SU-DHL-6 (cell line): ENCODE results near the gene NAA60.

Experiments used
- H2AFZ ChIP-seq: fragments of 200-600 bp; sonication (generic); 2 replicates; pipeline ENCODE4 v1.6.1; 2014; ENCODE audit warnings: low read depth, mild to moderate bottlenecking, moderate library complexity, mixed read lengths, antibody characterized with exemption, low read length; ENCODE audit not compliant: severe bottlenecking
- H3F3A ChIP-seq: fragments of 200-600 bp; shearing (Covaris generic); 2 replicates; pipeline ENCODE4 v1.6.0; 2016; ENCODE audit warnings: antibody characterized with exemption, mild to moderate bottlenecking; ENCODE audit not compliant: insufficient read depth
- H3K27ac ChIP-seq: fragments of 200-600 bp; sonication (generic); 2 replicates; pipeline ENCODE4 v1.5.1; 2016; ENCODE audit warnings: low read depth, mild to moderate bottlenecking, low read length, moderate library complexity, mixed read lengths
- H3K27me3 ChIP-seq: fragments of 200-600 bp; sonication (generic), shearing (Covaris generic); 2 replicates; pipeline ENCODE4 v1.6.0; 2014; ENCODE audit warnings: mild to moderate bottlenecking, low read length
- H3K36me3 ChIP-seq: fragments of 200-600 bp; sonication (generic); 2 replicates; pipeline ENCODE4 v1.6.1; 2014; ENCODE audit warnings: mild to moderate bottlenecking, low read length, mixed read lengths
- H3K4me2 ChIP-seq: fragments of 300-600, 200-600 bp; shearing (Covaris generic), sonication (generic); 2 replicates; pipeline ENCODE4 v1.6.0; 2014; ENCODE audit warnings: low read length, low read depth, mild to moderate bottlenecking; ENCODE audit not compliant: poor library complexity, severe bottlenecking
- H3K4me3 ChIP-seq: fragments of 200-600 bp; sonication (generic); 2 replicates; pipeline ENCODE4 v1.5.1; 2014; ENCODE audit warnings: antibody characterized with exemption, low read length, mild to moderate bottlenecking, mixed read lengths; ENCODE audit not compliant: insufficient read depth, poor library complexity, severe bottlenecking
- H3K79me2 ChIP-seq: fragments of 200-600 bp; sonication (generic); 2 replicates; pipeline ENCODE4 v1.6.1; 2014; ENCODE audit warnings: mild to moderate bottlenecking, low read length, moderate library complexity; ENCODE audit not compliant: insufficient read depth
- H3K9ac ChIP-seq: fragments of 200-600 bp; sonication (generic); 2 replicates; pipeline ENCODE4 v1.7.0; 2014; ENCODE audit warnings: mild to moderate bottlenecking, low read length
- H3K9me2 ChIP-seq: fragments of 200-600 bp; sonication (generic); replicated peaks from 2 replicates; pipeline ENCODE4 v1.6.1; 2014; ENCODE audit warnings: low read length; ENCODE audit not compliant: insufficient read depth
- H3K9me3 ChIP-seq: fragments of 200-600 bp; sonication (generic); 2 replicates; pipeline ENCODE4 v1.6.1; 2014; ENCODE audit warnings: low read length, mixed read lengths; ENCODE audit not compliant: insufficient read depth
- H4K20me1 ChIP-seq: fragments of 200-600 bp; sonication (generic); 2 replicates; pipeline ENCODE4 v1.6.1; 2014; ENCODE audit warnings: low read depth, mild to moderate bottlenecking, antibody characterized with exemption, low read length, moderate library complexity, mixed read lengths
- EZH2phosphoT487 ChIP-seq: fragments of 200-600 bp; sonication (generic), shearing (Covaris generic); conservative IDR thresholded peaks from 2 replicates; pipeline ENCODE4 v1.6.1; 2018; ENCODE audit warnings: mild to moderate bottlenecking, antibody characterized with exemption, low read length, moderate library complexity, mixed read lengths
- TF ChIP-seq, protein P1 (sequence below): fragments of 200-600 bp; sonication (generic); IDR thresholded peaks from one replicate; pipeline ENCODE4 v1.5.1; 2017; ENCODE audit warnings: antibody characterized with exemption, mild to moderate bottlenecking, low read length, moderate library complexity; ENCODE audit not compliant: insufficient read depth, poor library complexity, severe bottlenecking

Gene NAA60

GRCh38 chr16:3465301-3465700, 21.8 kb downstream of the NAA60 start:
- H2AFZ ChIP-seq = no peak overlapping the region
- H3K79me2 ChIP-seq = peaks cover 94% of the 10 kb centered on the region
- no peak for TF ChIP-seq EZH2phosphoT487
- TF ChIP-seq, protein P1, sequence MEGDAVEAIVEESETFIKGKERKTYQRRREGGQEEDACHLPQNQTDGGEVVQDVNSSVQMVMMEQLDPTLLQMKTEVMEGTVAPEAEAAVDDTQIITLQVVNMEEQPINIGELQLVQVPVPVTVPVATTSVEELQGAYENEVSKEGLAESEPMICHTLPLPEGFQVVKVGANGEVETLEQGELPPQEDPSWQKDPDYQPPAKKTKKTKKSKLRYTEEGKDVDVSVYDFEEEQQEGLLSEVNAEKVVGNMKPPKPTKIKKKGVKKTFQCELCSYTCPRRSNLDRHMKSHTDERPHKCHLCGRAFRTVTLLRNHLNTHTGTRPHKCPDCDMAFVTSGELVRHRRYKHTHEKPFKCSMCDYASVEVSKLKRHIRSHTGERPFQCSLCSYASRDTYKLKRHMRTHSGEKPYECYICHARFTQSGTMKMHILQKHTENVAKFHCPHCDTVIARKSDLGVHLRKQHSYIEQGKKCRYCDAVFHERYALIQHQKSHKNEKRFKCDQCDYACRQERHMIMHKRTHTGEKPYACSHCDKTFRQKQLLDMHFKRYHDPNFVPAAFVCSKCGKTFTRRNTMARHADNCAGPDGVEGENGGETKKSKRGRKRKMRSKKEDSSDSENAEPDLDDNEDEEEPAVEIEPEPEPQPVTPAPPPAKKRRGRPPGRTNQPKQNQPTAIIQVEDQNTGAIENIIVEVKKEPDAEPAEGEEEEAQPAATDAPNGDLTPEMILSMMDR = no peak

GRCh38 chr16:3465911-3466584, 22.6 kb downstream of the NAA60 start:
- Histone ChIP-seq H3K27me3 (no peaks in the 10 kb centered on the region), H3K36me3 (no peaks in the 10 kb centered on the region), H3K9me3 (no peaks in the 10 kb centered on the region), H3F3A (no peaks in the 10 kb centered on the region), H3K4me2 (no peak overlapping the region), H4K20me1 (peaks cover 7% of the 10 kb centered on the region; the same call in 1 of the 2 replicates), H3K9ac (no peak overlapping the region), H3K79me2 (peaks cover 94% of the 10 kb centered on the region), H3K9me2 (no peaks in the 10 kb centered on the region), H3K27ac (no peak overlapping the region), H2AFZ (no peak overlapping the region), H3K4me3 (no peak overlapping the region)
- no peak for TF ChIP-seq EZH2phosphoT487
- TF ChIP-seq, protein P1 = no peak

More at GRCh38 chr16:3465301-3465700, 21.8 kb downstream of the NAA60 start:
- Histone ChIP-seq H4K20me1 (peaks cover 7% of the 10 kb centered on the region; the same call in 1 of the 2 replicates), H3K27me3 (no peaks in the 10 kb centered on the region), H3K9me2 (no peaks in the 10 kb centered on the region), H3K27ac (no peak overlapping the region), H3K9me3 (no peaks in the 10 kb centered on the region), H3K4me2 (no peak overlapping the region), H3K36me3 (no peaks in the 10 kb centered on the region), H3F3A (no peaks in the 10 kb centered on the region), H3K4me3 (no peak overlapping the region), H3K9ac (no peak overlapping the region)

GRCh38 chr16:3467182-3467581, 23.7 kb downstream of the NAA60 start:
- no peak overlapping the region for H3K4me3 ChIP-seq
- 0 out of 2 replicates have a peak, but pooled peaks cover 2% of the 10 kb centered on the region for H3K36me3 ChIP-seq
- H3K9ac ChIP-seq = no peak overlapping the region
- H3K9me2 ChIP-seq = no peaks in the 10 kb centered on the region
- H3K9me3 ChIP-seq = no peaks in the 10 kb centered on the region
- no peaks in the 10 kb centered on the region for H3K27me3 ChIP-seq
- no peak overlapping the region for H2AFZ ChIP-seq
- no peaks in the 10 kb centered on the region for H3F3A ChIP-seq
- peaks cover 4% of the 10 kb centered on the region; the same call in 1 of the 2 replicates for H4K20me1 ChIP-seq
- peaks cover 94% of the 10 kb centered on the region for H3K79me2 ChIP-seq
- H3K4me2 ChIP-seq = no peak overlapping the region
- TF ChIP-seq, protein P1 = no peak
- TF ChIP-seq EZH2phosphoT487 = no peak
- no peak overlapping the region for H3K27ac ChIP-seq
